ENCODE data around the gene TAF1C.

TAF1C gene

DNA sequence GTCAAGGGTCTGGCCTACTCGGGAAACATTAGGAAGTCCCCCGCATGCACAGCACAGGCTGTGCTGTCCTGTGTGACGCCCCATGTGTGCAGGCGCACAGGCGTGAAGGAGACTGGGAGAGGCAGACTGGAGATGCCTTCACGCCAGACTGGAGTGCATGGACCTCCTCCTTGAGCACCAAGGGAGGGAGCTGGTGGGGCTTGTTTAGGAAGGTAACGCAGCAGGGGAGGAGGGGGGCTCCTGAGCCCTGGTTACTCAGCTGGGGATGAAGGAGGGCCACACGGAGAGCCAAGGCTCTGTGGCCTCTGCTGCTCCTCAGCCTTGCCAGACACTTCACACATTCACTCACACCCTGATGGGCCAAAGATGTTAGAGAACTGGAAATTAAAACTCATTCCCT lies 49.6 kb downstream of the TAF1C start:
- Histone ChIP-seq H3K9me2 (replicated peaks; ENCODE audit: low read depth, low read length) (no peaks in the 10 kb centered on the region), H2AFZ (ENCODE audit: low read length) (no peak overlapping the region), H3K79me2 (ENCODE audit: insufficient read depth, low read length) (peaks cover 85% of the 10 kb centered on the region), H3K36me3 (ENCODE audit: insufficient read depth, low read length) (peaks cover 3% of the 10 kb centered on the region; the same call in 1 of the 2 replicates), H3K9ac (ENCODE audit: low read depth, low read length, poor library complexity, severe bottlenecking) (peak overlapping the region; percentile 72), H3K4me1 (ENCODE audit: insufficient read depth, low read length, poor library complexity, severe bottlenecking) (peaks cover 68% of the 10 kb centered on the region), H3K4me2 (ENCODE audit: low read depth, low read length, poor library complexity, severe bottlenecking) (peak overlapping the region; percentile 79), H3K27me3 (ENCODE audit: insufficient read depth, low read length, poor library complexity, severe bottlenecking) (no peaks in the 10 kb centered on the region), H4K20me1 (ENCODE audit: insufficient read depth, low read length, poor library complexity, severe bottlenecking) (peaks cover 3% of the 10 kb centered on the region), H3K9me3 (ENCODE audit: insufficient read depth, low read depth, low read length) (no peaks in the 10 kb centered on the region), H3K4me3 (ENCODE audit: low read length, poor library complexity, severe bottlenecking) (peak overlapping the region; percentile 72), H3F3A (ENCODE audit: low read depth) (no peaks in the 10 kb centered on the region; the same call in 1 of the 2 replicates)
- TF ChIP-seq EZH2phosphoT487 (IDR thresholded peaks at IDR 0.05; ENCODE audit: borderline replicate concordance): no peak

DNA sequence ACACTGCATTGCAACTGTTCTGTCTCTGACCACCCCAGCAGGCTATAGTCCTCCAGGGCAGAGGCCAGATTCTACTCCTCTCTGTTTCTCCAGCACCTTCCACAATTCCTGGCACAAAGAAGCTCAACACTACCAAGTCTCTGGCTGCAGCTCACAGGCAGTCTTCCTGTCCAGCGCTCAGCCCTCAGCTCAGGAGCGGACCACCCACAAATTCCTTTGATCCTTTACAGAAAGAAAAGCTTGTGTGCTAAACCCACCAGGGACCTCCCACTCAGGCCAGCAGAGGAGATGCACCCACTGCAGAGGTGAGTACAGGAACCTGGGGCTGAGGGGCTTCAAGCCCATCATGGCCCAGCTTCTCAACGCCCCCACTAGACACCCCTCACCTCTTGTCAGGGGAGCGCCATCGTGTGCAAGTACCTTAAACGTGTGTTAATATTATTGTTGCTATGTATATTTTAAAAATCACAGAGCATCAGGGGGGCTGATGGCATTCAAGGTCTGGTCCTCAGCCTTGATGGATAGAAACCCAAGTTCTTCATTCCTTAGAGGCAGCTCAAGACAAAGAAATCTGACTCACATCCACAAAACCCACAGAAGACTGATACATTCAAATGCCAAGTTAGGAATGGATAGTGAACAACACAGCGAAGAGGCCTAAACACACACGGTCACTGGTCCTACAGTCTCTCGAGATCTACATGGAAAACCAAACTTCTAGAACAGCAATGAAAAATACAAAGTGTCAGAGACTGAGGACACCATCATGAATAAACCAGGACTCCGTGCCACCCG lies 50.3 kb downstream of the TAF1C start:
- Histone ChIP-seq H3K9me3 (ENCODE audit: insufficient read depth, low read depth, low read length) (no peaks in the 10 kb centered on the region), H3K4me1 (ENCODE audit: insufficient read depth, low read length, poor library complexity, severe bottlenecking) (peaks cover 62% of the 10 kb centered on the region), H3K27me3 (ENCODE audit: insufficient read depth, low read length, poor library complexity, severe bottlenecking) (no peaks in the 10 kb centered on the region), H2AFZ (ENCODE audit: low read length) (no peak overlapping the region), H3K4me3 (ENCODE audit: low read length, poor library complexity, severe bottlenecking) (peak overlapping the region; percentile 72), H3K36me3 (ENCODE audit: insufficient read depth, low read length) (peaks cover 3% of the 10 kb centered on the region; the same call in 1 of the 2 replicates), H4K20me1 (ENCODE audit: insufficient read depth, low read length, poor library complexity, severe bottlenecking) (peaks cover 1% of the 10 kb centered on the region), H3K4me2 (ENCODE audit: low read depth, low read length, poor library complexity, severe bottlenecking) (peak overlapping the region; percentile 79), H3K9ac (ENCODE audit: low read depth, low read length, poor library complexity, severe bottlenecking) (peak overlapping the region; percentile 72), H3F3A (ENCODE audit: low read depth) (no peaks in the 10 kb centered on the region; the same call in 1 of the 2 replicates), H3K79me2 (ENCODE audit: insufficient read depth, low read length) (peaks cover 78% of the 10 kb centered on the region), H3K9me2 (replicated peaks; ENCODE audit: low read depth, low read length) (no peaks in the 10 kb centered on the region)
- no peak for TF ChIP-seq EZH2phosphoT487 (IDR thresholded peaks at IDR 0.05; ENCODE audit: borderline replicate concordance)
- TF ChIP-seq, protein P1, sequence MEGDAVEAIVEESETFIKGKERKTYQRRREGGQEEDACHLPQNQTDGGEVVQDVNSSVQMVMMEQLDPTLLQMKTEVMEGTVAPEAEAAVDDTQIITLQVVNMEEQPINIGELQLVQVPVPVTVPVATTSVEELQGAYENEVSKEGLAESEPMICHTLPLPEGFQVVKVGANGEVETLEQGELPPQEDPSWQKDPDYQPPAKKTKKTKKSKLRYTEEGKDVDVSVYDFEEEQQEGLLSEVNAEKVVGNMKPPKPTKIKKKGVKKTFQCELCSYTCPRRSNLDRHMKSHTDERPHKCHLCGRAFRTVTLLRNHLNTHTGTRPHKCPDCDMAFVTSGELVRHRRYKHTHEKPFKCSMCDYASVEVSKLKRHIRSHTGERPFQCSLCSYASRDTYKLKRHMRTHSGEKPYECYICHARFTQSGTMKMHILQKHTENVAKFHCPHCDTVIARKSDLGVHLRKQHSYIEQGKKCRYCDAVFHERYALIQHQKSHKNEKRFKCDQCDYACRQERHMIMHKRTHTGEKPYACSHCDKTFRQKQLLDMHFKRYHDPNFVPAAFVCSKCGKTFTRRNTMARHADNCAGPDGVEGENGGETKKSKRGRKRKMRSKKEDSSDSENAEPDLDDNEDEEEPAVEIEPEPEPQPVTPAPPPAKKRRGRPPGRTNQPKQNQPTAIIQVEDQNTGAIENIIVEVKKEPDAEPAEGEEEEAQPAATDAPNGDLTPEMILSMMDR (conservative IDR thresholded peaks at IDR 0.05; ENCODE audit: low read length): no peak

DNA sequence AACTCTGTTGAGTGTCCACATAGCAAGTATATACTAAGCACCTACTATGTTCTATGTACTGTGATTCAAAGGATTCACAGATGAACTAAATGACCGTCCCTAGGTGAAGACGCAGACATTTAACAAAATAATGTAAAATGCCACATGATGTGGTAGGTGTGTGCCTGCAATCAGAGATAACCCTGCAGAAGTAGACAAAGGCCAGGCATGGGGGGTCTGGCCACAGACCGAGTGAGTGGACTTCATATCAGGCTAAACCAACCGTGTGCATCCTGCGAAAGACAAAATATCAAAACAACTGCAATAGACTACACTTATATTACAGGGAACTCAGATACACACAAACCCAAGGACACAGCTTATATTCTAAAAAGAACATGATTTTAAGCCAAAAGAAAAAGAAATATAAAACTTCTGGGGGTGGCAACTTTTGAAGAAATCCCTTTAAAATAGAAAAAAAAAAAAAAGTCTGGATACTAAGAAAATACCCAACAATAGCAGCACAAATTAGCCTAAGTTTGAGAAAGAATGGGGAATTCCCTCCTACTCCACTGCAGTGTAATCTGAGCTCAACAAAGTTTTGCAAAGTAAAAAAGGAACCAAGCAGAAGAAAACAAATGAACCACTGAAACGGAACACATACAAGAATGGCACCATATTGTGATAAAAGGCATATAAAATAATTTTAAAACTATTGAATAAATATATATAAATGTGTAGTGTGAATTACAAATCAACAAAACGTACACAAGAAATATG lies 54.2 kb downstream of the TAF1C start:
- Histone ChIP-seq H3K9ac (ENCODE audit: low read depth, low read length, poor library complexity, severe bottlenecking) (no peak overlapping the region), H4K20me1 (ENCODE audit: insufficient read depth, low read length, poor library complexity, severe bottlenecking) (no peaks in the 10 kb centered on the region), H3F3A (ENCODE audit: low read depth) (no peaks in the 10 kb centered on the region), H3K27me3 (ENCODE audit: insufficient read depth, low read length, poor library complexity, severe bottlenecking) (no peaks in the 10 kb centered on the region), H3K4me3 (ENCODE audit: low read length, poor library complexity, severe bottlenecking) (no peak overlapping the region), H3K9me3 (ENCODE audit: insufficient read depth, low read depth, low read length) (no peaks in the 10 kb centered on the region), H3K4me2 (ENCODE audit: low read depth, low read length, poor library complexity, severe bottlenecking) (no peak overlapping the region), H3K4me1 (ENCODE audit: insufficient read depth, low read length, poor library complexity, severe bottlenecking) (peaks cover 39% of the 10 kb centered on the region), H2AFZ (ENCODE audit: low read length) (no peak overlapping the region), H3K9me2 (replicated peaks; ENCODE audit: low read depth, low read length) (no peaks in the 10 kb centered on the region), H3K79me2 (ENCODE audit: insufficient read depth, low read length) (peaks cover 55% of the 10 kb centered on the region), H3K36me3 (ENCODE audit: insufficient read depth, low read length) (peaks cover 36% of the 10 kb centered on the region; the same call in 1 of the 2 replicates)
- TF ChIP-seq EZH2phosphoT487 (IDR thresholded peaks at IDR 0.05; ENCODE audit: borderline replicate concordance): no peak
- TF ChIP-seq, protein P1 (conservative IDR thresholded peaks at IDR 0.05; ENCODE audit: low read length): no peak
